HEK293 (cell line): ENCODE results near the gene G3BP1.

Source experiments
- CTCF ChIA-PET: fragments of 350-600 bp; formaldehyde crosslinking; extraction: SDS; loops from one replicate; lab custom pipeline; 2021; ENCODE audit warnings: antibody characterized with exemption; lab: Yijun Ruan, JAX
- POLR2A ChIA-PET: fragments of 300-600 bp; formaldehyde crosslinking; extraction: SDS; loops from one replicate; lab custom pipeline; 2020; ENCODE audit warnings: antibody characterized with exemption, inconsistent platforms; lab: Yijun Ruan, JAX
- H3K27ac ChIP-seq: fragments of 200-500 bp; sonication (Bioruptor generic); 2 replicates; pipeline ENCODE4 v1.5.1; 2014; ENCODE audit warnings: low read depth, low read length, control low read depth, inconsistent platforms; ENCODE audit errors: extremely low read depth
- H3K36me3 ChIP-seq, 2 experiments: fragments of 200-500 bp in 1 of 2; sonication (Bioruptor generic) in 1 of 2; 1 replicate in 1 of 2; 2 replicates in 1 of 2; pipeline ENCODE4 v1.5.1; 2014 to 2017; ENCODE audit warnings: inconsistent platforms in 2 of 2, low read length in 2 of 2; ENCODE audit not compliant: control insufficient read depth in 2 of 2, insufficient read depth in 1 of 2
- H3K4me1 ChIP-seq: fragments of 200-500 bp; sonication (Bioruptor generic); 2 replicates; pipeline ENCODE4 v1.5.1; 2014; ENCODE audit warnings: mild to moderate bottlenecking, low read length, inconsistent platforms; ENCODE audit not compliant: control insufficient read depth, insufficient read depth
- H3K4me3 ChIP-seq: 2 replicates; pipeline ENCODE4 v1.5.1; 2011; ENCODE audit warnings: low read depth, mild to moderate bottlenecking, control low read depth, low read length, moderate library complexity
- H3K9me3 ChIP-seq: fragments of 200-500 bp; sonication (Bioruptor generic); 2 replicates; pipeline ENCODE4 v1.5.1; 2014; ENCODE audit warnings: low read depth, low read length, inconsistent platforms; ENCODE audit not compliant: control insufficient read depth, insufficient read depth
- ELK4 ChIP-seq: IDR thresholded peaks from 2 replicates; pipeline ENCODE4 v1.6.1; 2011; ENCODE audit warnings: mild to moderate bottlenecking, low read depth, low read length, borderline replicate concordance
- FEZF1 ChIP-seq: fragments of 450-650 bp; formaldehyde crosslinking; IDR thresholded peaks from 2 replicates; pipeline ENCODE4 v1.5.1; 2016; ENCODE audit warnings: missing biosample characterization, missing genetic modification characterization
- GLI4 ChIP-seq: fragments of 450-650 bp; formaldehyde crosslinking; IDR thresholded peaks from 2 replicates; pipeline ENCODE4 v1.5.1; 2016; ENCODE audit warnings: missing biosample characterization, missing genetic modification characterization
- MYNN ChIP-seq: fragments of 450-650 bp; formaldehyde crosslinking; IDR thresholded peaks from 2 replicates; pipeline ENCODE4 v1.5.1; 2016; ENCODE audit warnings: missing biosample characterization, missing genetic modification characterization, borderline replicate concordance
- OVOL3 ChIP-seq: fragments of 450-650 bp; formaldehyde crosslinking; IDR thresholded peaks from 2 replicates; pipeline ENCODE4 v1.5.1; 2016; ENCODE audit warnings: missing biosample characterization, missing genetic modification characterization
- PRDM1 ChIP-seq: fragments of 450-650 bp; formaldehyde crosslinking; IDR thresholded peaks from 2 replicates; pipeline ENCODE4; 2016; ENCODE audit warnings: missing biosample characterization, missing genetic modification characterization
- TCF7L2 ChIP-seq: IDR thresholded peaks from 2 replicates; pipeline ENCODE4 v1.6.1; 2011; ENCODE audit warnings: low read depth, mild to moderate bottlenecking, inconsistent platforms, low read length, moderate library complexity, borderline replicate concordance
- ZBTB1 ChIP-seq: fragments of 450-650 bp; formaldehyde crosslinking; IDR thresholded peaks from 2 replicates; pipeline ENCODE4 v1.5.1; 2016; ENCODE audit warnings: missing biosample characterization, missing genetic modification characterization
- ZBTB17 ChIP-seq: fragments of 450-650 bp; formaldehyde crosslinking; IDR thresholded peaks from 2 replicates; pipeline ENCODE4 v1.5.1; 2016; ENCODE audit warnings: missing biosample characterization, missing genetic modification characterization
- ZNF175 ChIP-seq: fragments of 450-650 bp; formaldehyde crosslinking; IDR thresholded peaks from 2 replicates; pipeline ENCODE4 v1.5.1; 2016; ENCODE audit warnings: missing biosample characterization, missing genetic modification characterization
- ZNF184 ChIP-seq: fragments of 450-650 bp; IDR thresholded peaks from 2 replicates; pipeline ENCODE4 v1.5.1; 2018; ENCODE audit warnings: missing biosample characterization, mild to moderate bottlenecking, missing genetic modification characterization
- ZNF221 ChIP-seq: fragments of 450-650 bp; formaldehyde crosslinking; IDR thresholded peaks from 2 replicates; pipeline ENCODE4 v1.5.1; 2017; ENCODE audit warnings: missing biosample characterization, missing genetic modification characterization, borderline replicate concordance
- ZNF26 ChIP-seq: fragments of 450-650 bp; formaldehyde crosslinking; IDR thresholded peaks from 2 replicates; pipeline ENCODE4 v1.5.1; 2016; ENCODE audit warnings: missing biosample characterization, missing genetic modification characterization
- ZNF404 ChIP-seq: fragments of 450-650 bp; formaldehyde crosslinking; IDR thresholded peaks from 2 replicates; pipeline ENCODE4 v1.5.1; 2017; ENCODE audit warnings: missing biosample characterization, missing genetic modification characterization
- ZNF473 ChIP-seq: fragments of 450-650 bp; formaldehyde crosslinking; IDR thresholded peaks from 2 replicates; pipeline ENCODE4 v1.5.1; 2017; ENCODE audit warnings: missing biosample characterization, missing genetic modification characterization
- ZNF521 ChIP-seq: fragments of 450-650 bp; formaldehyde crosslinking; IDR thresholded peaks from 2 replicates; pipeline ENCODE4 v1.5.1; 2017; ENCODE audit warnings: missing biosample characterization, mild to moderate bottlenecking, missing genetic modification characterization
- ZNF529 ChIP-seq: fragments of 450-650 bp; formaldehyde crosslinking; IDR thresholded peaks from 2 replicates; pipeline ENCODE4 v1.5.1; 2017; ENCODE audit warnings: missing genetic modification characterization, missing biosample characterization; ENCODE audit not compliant: insufficient replicate concordance
- ZNF555 ChIP-seq: fragments of 450-650 bp; formaldehyde crosslinking; conservative IDR thresholded peaks from 2 replicates; pipeline ENCODE4 v1.5.1; 2017; ENCODE audit warnings: missing biosample characterization, mild to moderate bottlenecking, missing genetic modification characterization, inconsistent platforms
- ZNF560 ChIP-seq: fragments of 450-650 bp; formaldehyde crosslinking; IDR thresholded peaks from 2 replicates; pipeline ENCODE4 v1.5.1; 2017; ENCODE audit warnings: missing biosample characterization, missing genetic modification characterization, borderline replicate concordance
- ZNF596 ChIP-seq: fragments of 450-650 bp; IDR thresholded peaks from 2 replicates; pipeline ENCODE4 v1.5.0; 2018; ENCODE audit warnings: missing biosample characterization, mild to moderate bottlenecking, missing genetic modification characterization, moderate library complexity
- ZNF629 ChIP-seq: fragments of 450-650 bp; formaldehyde crosslinking; IDR thresholded peaks from 2 replicates; pipeline ENCODE4 v1.5.1; 2017; ENCODE audit warnings: missing biosample characterization, missing genetic modification characterization
- ZNF664 ChIP-seq: fragments of 450-650 bp; formaldehyde crosslinking; IDR thresholded peaks from 2 replicates; pipeline ENCODE4 v1.5.1; 2016; ENCODE audit warnings: missing biosample characterization, missing genetic modification characterization
- ZNF785 ChIP-seq: fragments of 450-650 bp; formaldehyde crosslinking; IDR thresholded peaks from 2 replicates; pipeline ENCODE4 v1.5.1; 2016; ENCODE audit warnings: missing biosample characterization, missing genetic modification characterization
- ZNF830 ChIP-seq: fragments of 450-650 bp; IDR thresholded peaks from 2 replicates; pipeline ENCODE4 v1.5.0; 2018; ENCODE audit warnings: missing biosample characterization, missing genetic modification characterization, low read depth, mild to moderate bottlenecking, moderate library complexity
- TF ChIP-seq, protein P1 (sequence below): sonication (generic); formaldehyde crosslinking; IDR thresholded peaks from 2 replicates; pipeline ENCODE4 v1.8.1; 2022; ENCODE audit warnings: mild to moderate bottlenecking, moderate library complexity, missing genetic modification reagents
- TF ChIP-seq, protein P2 (sequence below): fragments of 450-650 bp; formaldehyde crosslinking; optimal IDR thresholded peaks from 2 replicates; pipeline ENCODE3; 2016; ENCODE audit warnings: missing biosample characterization, mild to moderate bottlenecking, missing genetic modification characterization

Gene G3BP1

DNA sequence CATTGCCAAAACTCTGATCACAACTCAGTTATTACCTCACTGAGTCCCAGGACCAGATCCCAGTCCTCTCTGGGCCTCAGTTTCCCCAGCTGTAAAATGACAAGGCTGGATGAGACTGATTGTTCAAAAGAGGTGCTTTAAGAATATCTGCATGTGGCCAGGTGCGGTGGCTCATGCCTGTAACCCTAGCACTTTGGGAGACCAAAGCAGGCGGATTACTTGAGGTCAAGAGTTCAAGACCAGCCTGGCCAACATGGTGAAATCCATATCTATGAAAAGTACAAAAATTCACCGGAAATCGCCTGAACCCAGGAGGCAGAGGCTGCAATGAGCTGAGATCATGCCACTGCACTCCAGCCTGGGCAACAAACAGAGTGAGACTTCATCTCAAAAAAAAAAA lies 21.6 kb upstream of the G3BP1 start:
- Histone ChIP-seq H3K27ac (no peak overlapping the region), H3K9me3 (no peaks in the 10 kb centered on the region), H3K36me3 (peaks cover 0 to 30% of the 10 kb centered on the region in 2 experiments; a peak in 2 of 3 replicates), H3K4me3 (no peak overlapping the region), H3K4me1 (no peaks in the 10 kb centered on the region; the same call in 1 of the 2 replicates)
- TF ChIP-seq ZBTB1 (no peak), ZNF664 (tag by site-specific recombination) (no peak), ZNF404 (no peak)
- ChIA-PET CTCF (interaction anchor here (0.5 to 2.9 kb wide), 4 partner anchors 10 to 91 kb away, joined by 3 to 12 read pairs (median 7); no protein-coding TSS in a partner anchor), POLR2A (interaction anchor here (1.2 to 4.1 kb wide), 2 partner anchors 8 to 21 kb away, joined by 4 to 15 read pairs; partner anchors contain the start of gene G3BP1)

- no peaks in the 10 kb centered on the region for H3K9me3 ChIP-seq
- TF ChIP-seq ZNF221 (tag by site-specific recombination) (no peak), ZNF404 (no peak), ZNF184 (tag by site-specific recombination) (no peak), ZBTB17 (no peak), ZNF596 (tag by site-specific recombination) (no peak), ZNF785 (tag by site-specific recombination) (no peak), FEZF1 (tag by site-specific recombination) (no peak), GLI4 (tag by site-specific recombination) (no peak), PRDM1 (no peak), MYNN (tag by site-specific recombination) (no peak), ZNF560 (tag by site-specific recombination) (no peak)
- H3K4me3 ChIP-seq = no peak overlapping the region
- ChIA-PET CTCF (interaction anchor here (1.1 to 1.7 kb wide), 4 partner anchors 9 to 99 kb away, joined by 3 to 7 read pairs (median 5); no protein-coding TSS in a partner anchor), POLR2A (interaction anchor here (0.6 to 4.1 kb wide), 3 partner anchors 12 to 22 kb away, joined by 4 to 15 read pairs (median 6); partner anchors contain the start of gene G3BP1)
- H3K27ac ChIP-seq = no peak overlapping the region
- peaks cover 4% of the 10 kb centered on the region for H3K4me1 ChIP-seq
- H3K36me3 ChIP-seq = peaks cover 0 to 20% of the 10 kb centered on the region in 2 experiments; a peak in 2 of 3 replicates
These were observed 20.7 kb upstream of the G3BP1 start for GRCh38 chr5:151751091-151751490.

DNA sequence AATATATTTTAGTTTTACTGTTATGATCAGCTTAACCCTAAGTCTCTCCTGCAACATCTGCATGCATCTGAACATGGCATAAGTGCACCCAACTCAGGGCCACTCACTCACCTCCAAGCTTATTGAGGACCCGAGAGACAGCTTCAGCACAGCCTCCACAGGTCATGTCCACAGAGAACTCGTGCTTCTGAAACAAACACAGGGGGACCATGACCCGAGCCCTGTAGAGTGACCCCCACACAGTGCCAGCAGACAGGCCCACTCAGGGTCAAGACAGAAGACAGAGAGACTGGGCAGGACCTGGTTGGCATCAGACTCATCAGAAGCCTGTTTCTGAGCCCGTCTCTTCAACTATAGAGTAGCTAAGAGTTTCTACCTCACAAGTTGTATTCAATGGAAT lies 20.2 kb upstream of the G3BP1 start:
- H3K9me3 ChIP-seq = no peaks in the 10 kb centered on the region
- H3K4me3 ChIP-seq = no peak overlapping the region
- CTCF ChIA-PET = interaction anchor here (1.1 to 1.7 kb wide), 5 partner anchors 10 to 100 kb away, joined by 3 to 7 read pairs (median 6); no protein-coding TSS in a partner anchor
- TF ChIP-seq ZNF529 (tag by site-specific recombination) (no peak), ZNF26 (tag by site-specific recombination) (no peak), ZNF473 (tag by site-specific recombination) (no peak), OVOL3 (tag by site-specific recombination) (no peak), ZNF830 (tag by site-specific recombination) (no peak), ZNF629 (tag by site-specific recombination) (no peak), ZNF555 (tag by site-specific recombination) (no peak), ZNF175 (no peak), TCF7L2 (no peak), ZNF521 (tag by site-specific recombination) (no peak), ELK4 (no peak)
- TF ChIP-seq, protein P1, sequence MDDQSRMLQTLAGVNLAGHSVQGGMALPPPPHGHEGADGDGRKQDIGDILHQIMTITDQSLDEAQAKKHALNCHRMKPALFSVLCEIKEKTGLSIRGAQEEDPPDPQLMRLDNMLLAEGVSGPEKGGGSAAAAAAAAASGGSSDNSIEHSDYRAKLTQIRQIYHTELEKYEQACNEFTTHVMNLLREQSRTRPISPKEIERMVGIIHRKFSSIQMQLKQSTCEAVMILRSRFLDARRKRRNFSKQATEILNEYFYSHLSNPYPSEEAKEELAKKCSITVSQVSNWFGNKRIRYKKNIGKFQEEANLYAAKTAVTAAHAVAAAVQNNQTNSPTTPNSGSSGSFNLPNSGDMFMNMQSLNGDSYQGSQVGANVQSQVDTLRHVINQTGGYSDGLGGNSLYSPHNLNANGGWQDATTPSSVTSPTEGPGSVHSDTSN (CRISPR knock-in tag) = no peak
- TF ChIP-seq, protein P2, sequence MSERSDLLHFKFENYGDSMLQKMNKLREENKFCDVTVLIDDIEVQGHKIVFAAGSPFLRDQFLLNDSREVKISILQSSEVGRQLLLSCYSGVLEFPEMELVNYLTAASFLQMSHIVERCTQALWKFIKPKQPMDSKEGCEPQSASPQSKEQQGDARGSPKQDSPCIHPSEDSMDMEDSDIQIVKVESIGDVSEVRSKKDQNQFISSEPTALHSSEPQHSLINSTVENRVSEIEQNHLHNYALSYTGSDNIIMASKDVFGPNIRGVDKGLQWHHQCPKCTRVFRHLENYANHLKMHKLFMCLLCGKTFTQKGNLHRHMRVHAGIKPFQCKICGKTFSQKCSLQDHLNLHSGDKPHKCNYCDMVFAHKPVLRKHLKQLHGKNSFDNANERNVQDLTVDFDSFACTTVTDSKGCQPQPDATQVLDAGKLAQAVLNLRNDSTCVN (tag by site-specific recombination) = no peak
- peaks cover 4% of the 10 kb centered on the region for H3K4me1 ChIP-seq
- no peak overlapping the region for H3K27ac ChIP-seq
- H3K36me3 ChIP-seq = peaks cover 0 to 16% of the 10 kb centered on the region in 2 experiments; a peak in 2 of 3 replicates
- POLR2A ChIA-PET = interaction anchor here (0.6 to 4.1 kb wide), 3 partner anchors 12 to 22 kb away, joined by 4 to 15 read pairs (median 6); partner anchors contain the start of gene G3BP1
